D721Med (cell line): ENCODE results near the gene GBF1.
A peak's percentile ranks its signal among the peaks of the same experiment; 100 is the strongest.

Experiments used
- DNase-seq: peaks from one replicate; pipeline ENCODE4 v3.0.0; 2011; ENCODE audit warnings: low spot score; ENCODE audit not compliant: insufficient read length
- FAIRE-seq: peaks from 2 replicates; lab custom pipeline; 2011; peaks lifted over from hg19 to GRCh38; lab: Jason Lieb, UNC
- CTCF ChIP-seq: IDR thresholded peaks from 2 replicates; pipeline ENCODE4 v1.5.1; 2012; ENCODE audit warnings: mild to moderate bottlenecking, control low read depth; ENCODE audit not compliant: insufficient read depth; ENCODE audit errors: missing control alignments

Gene GBF1

GRCh38 chr10:102342458-102342857 is 97.1 kb downstream of the GBF1 start:
- no peak for TF ChIP-seq CTCF
- FAIRE-seq (no peak), DNase-seq (peak; percentile 44)

- no peak for TF ChIP-seq CTCF
- no peak for DNase-seq
- FAIRE-seq: no peak
Measured at GRCh38 chr10:102342958-102343357, 97.6 kb downstream of the GBF1 start.

GRCh38 chr10:102344067-102344466 is 98.7 kb downstream of the GBF1 start:
- FAIRE-seq: no peak
- DNase-seq: no peak

GRCh38 chr10:102347236-102347828 is 102.0 kb downstream of the GBF1 start:
- FAIRE-seq (no peak), DNase-seq (peak; percentile 35)
- TF ChIP-seq CTCF: peak; percentile 74

More at GRCh38 chr10:102344067-102344466, 98.7 kb downstream of the GBF1 start:
- no peak for TF ChIP-seq CTCF

GRCh38 chr10:102352066-102352715 is 106.9 kb downstream of the GBF1 start:
- TF ChIP-seq CTCF: peak; percentile 94
- DNase-seq: peak; percentile 53
- FAIRE-seq: no peak

- no peak for DNase-seq
- no peak for TF ChIP-seq CTCF
- no peak for FAIRE-seq
Measured at GRCh38 chr10:102354451-102354850, 109.1 kb downstream of the GBF1 start.
